Breast epithelium (tissue), 4 donors: ENCODE data around the gene RASEF. TPM values are rescaled to one million over a fixed set of nuclear protein-coding genes. Genes with fewer than 3 reads are reported as not detected.

Experiments
- DNase-seq, 2 donors: peaks; one replicate each; pipeline ENCODE4 v3.0.0-alpha.2; 2019; ENCODE audit warnings: low spot score in 2 of 2
- H3K27ac ChIP-seq, 2 donors: fragments of 200-600 bp; sonication (generic) in 1 of 2; one replicate each; pipeline ENCODE4 v1.5.1; 2016 to 2019; ENCODE audit warnings: mild to moderate bottlenecking in 1 of 2
- H3K27me3 ChIP-seq, 2 donors: fragments of 200-600 bp; sonication (generic) in 1 of 2; one replicate each; pipeline versions ENCODE4 v1.5.1 to v1.6.0; 2017 to 2019; ENCODE audit warnings: control low read depth in 1 of 2, mild to moderate bottlenecking in 1 of 2
- H3K36me3 ChIP-seq: fragments of 200-600 bp; one replicate; pipeline ENCODE4 v1.5.1; 2019
- H3K4me1 ChIP-seq, 2 donors: fragments of 200-600 bp; sonication (generic); one replicate each; pipeline ENCODE4 v1.5.1; 2016 to 2019; ENCODE audit warnings: control low read depth in 1 of 2
- H3K4me3 ChIP-seq, 3 donors: fragments of 200-600 bp; sonication (generic); 1 replicate in 2 of 3; 2 replicates in 1 of 3; pipeline ENCODE4 v1.5.1; 2016 to 2019; ENCODE audit warnings: mild to moderate bottlenecking in 3 of 3, moderate library complexity in 2 of 3
- H3K9me3 ChIP-seq, 2 donors: fragments of 200-600 bp; sonication (generic) in 1 of 2; one replicate each; pipeline ENCODE4 v1.5.1; 2016 to 2019; ENCODE audit warnings: control low read depth in 1 of 2
- POLR2A ChIP-seq: fragments of 450-650 bp; IDR thresholded peaks from one replicate; pipeline ENCODE4 v1.6.1; 2016; ENCODE audit warnings: antibody characterized with exemption, mild to moderate bottlenecking, moderate library complexity
- POLR2AphosphoS5 ChIP-seq, 3 donors: sonication (generic); formaldehyde crosslinking; IDR thresholded peaks; one replicate each; pipeline ENCODE4 v1.6.1; 2017; ENCODE audit warnings: antibody characterized with exemption in 3 of 3
- intact Hi-C: fragments of 100-400 bp; cut with DNase I; formaldehyde crosslinking; loops from one replicate; pipeline ENCODE4 v1.15.1; 2023; ENCODE audit warnings: low total_unique reads
- total RNA-seq, 3 donors: library from RNA; depleted of rRNA; stranded (reverse); fragments of >200 nt; gene quantifications; one replicate each; pipeline ENCODE4 v1.1.0, GENCODE V29; 2016
- TF ChIP-seq, protein P1 (sequence below), 3 donors: fragments of 450-650 bp; IDR thresholded peaks; one replicate each; pipeline ENCODE4 v1.5.1; 2016 to 2017; ENCODE audit warnings: antibody characterized with exemption in 3 of 3, mild to moderate bottlenecking in 3 of 3, moderate library complexity in 3 of 3

Gene RASEF
- total RNA-seq, 3 donors from 2014 or later, result 39.3 to 50.1 TPM; not detected in 1

DNA sequence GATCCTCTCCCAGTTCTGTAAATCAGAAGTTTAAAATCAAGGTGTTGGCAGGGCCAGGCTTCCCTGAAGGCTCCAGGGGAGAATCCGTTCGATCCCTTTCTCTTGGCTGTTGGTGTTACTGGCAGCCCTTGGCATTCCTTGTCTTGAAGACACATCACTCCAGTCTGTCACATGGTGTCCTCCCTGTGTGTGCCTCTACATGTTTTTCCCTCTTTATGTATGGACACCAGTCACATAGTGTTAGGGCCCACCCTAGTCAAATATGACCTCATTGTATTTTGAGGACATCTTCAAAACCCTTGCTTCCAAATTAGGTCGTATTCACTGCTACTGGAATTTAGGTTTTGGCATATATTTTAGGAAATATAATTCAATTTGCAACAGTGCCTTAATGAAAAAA is 94.6 kb downstream of the RASEF start:
- Histone ChIP-seq H3K27me3 (no peaks in the 10 kb centered on the region), H3K4me3 (no peak overlapping the region), H3K9me3 (peaks cover 0 to 5% of the 10 kb centered on the region in 2 donors), H3K27ac (no peak overlapping the region), H3K36me3 (no peaks in the 10 kb centered on the region), H3K4me1 (no peaks in the 10 kb centered on the region)
- intact Hi-C loops, result no loop called here
- TF ChIP-seq POLR2A (no peak), POLR2AphosphoS5 (IDR thresholded peaks at IDR 0.05) (no peak)
- TF ChIP-seq, protein P1, sequence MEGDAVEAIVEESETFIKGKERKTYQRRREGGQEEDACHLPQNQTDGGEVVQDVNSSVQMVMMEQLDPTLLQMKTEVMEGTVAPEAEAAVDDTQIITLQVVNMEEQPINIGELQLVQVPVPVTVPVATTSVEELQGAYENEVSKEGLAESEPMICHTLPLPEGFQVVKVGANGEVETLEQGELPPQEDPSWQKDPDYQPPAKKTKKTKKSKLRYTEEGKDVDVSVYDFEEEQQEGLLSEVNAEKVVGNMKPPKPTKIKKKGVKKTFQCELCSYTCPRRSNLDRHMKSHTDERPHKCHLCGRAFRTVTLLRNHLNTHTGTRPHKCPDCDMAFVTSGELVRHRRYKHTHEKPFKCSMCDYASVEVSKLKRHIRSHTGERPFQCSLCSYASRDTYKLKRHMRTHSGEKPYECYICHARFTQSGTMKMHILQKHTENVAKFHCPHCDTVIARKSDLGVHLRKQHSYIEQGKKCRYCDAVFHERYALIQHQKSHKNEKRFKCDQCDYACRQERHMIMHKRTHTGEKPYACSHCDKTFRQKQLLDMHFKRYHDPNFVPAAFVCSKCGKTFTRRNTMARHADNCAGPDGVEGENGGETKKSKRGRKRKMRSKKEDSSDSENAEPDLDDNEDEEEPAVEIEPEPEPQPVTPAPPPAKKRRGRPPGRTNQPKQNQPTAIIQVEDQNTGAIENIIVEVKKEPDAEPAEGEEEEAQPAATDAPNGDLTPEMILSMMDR (IDR thresholded peaks at IDR 0.05), result no peak
- DNase-seq, result no peak

- intact Hi-C loops, result no loop called here
- no peak overlapping the region for H3K4me3 ChIP-seq
- DNase-seq, result peak; percentile 59 to 80
Observed at GRCh38 chr9:82961504-82962125, 101.3 kb downstream of the RASEF start.

DNA sequence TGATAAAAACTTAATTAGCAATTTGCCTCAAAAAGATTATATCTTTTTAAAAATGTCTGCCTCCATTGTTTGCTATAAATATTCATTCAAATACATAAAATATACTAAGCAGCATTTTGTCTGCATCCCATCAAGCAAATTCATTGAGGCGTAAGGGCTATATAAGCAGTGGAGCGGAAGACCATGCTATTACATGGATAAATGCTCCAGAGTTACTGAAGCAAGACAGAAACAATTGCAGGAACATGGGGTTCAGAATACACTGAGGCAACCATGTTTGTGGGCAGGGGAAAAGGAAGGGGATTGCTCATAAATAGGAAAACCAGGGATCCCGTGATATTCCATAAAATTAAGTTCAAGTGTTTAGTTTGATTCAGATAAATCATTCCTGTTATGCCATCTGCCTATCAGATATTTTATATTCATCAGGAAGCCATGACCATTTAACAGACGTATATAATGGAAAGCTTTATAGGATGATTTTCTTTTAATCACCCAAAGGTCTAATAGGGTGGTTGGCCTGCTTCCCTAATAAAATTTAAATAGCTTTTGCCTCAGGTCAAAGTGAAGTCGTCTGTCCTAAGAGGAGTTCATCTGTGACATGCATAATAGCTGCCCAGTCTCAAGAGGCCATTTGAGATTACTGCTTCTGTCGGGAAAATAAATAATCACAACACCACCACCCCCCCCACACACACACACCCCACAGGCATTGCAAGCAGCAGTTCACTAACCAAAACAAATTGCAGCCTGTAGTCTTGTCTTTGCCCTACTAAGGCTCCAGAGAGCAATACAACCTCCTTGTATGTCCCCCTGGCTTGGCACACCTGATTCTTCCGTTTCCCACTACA is 105.2 kb downstream of the RASEF start:
- no peaks in the 10 kb centered on the region for H3K4me1 ChIP-seq
- intact Hi-C loops, result loop anchor here (10.0 kb wide), 1 partner anchor 873 kb away; no protein-coding TSS in a partner anchor
- no peak overlapping the region for H3K27ac ChIP-seq
- no peaks in the 10 kb centered on the region for H3K9me3 ChIP-seq
- H3K4me3 ChIP-seq, result no peak overlapping the region
- no peaks in the 10 kb centered on the region for H3K27me3 ChIP-seq
- no peaks in the 10 kb centered on the region for H3K36me3 ChIP-seq
- no peak for DNase-seq
- no peak for TF ChIP-seq POLR2AphosphoS5 (IDR thresholded peaks at IDR 0.05)
- no peak for TF ChIP-seq POLR2A
- TF ChIP-seq, protein P1 (IDR thresholded peaks at IDR 0.05), result no peak

More at GRCh38 chr9:82961504-82962125, 101.3 kb downstream of the RASEF start:
- Histone ChIP-seq H3K27ac (no peak overlapping the region), H3K9me3 (no peaks in the 10 kb centered on the region), H3K27me3 (no peaks in the 10 kb centered on the region), H3K4me1 (no peaks in the 10 kb centered on the region), H3K36me3 (no peaks in the 10 kb centered on the region)
- TF ChIP-seq POLR2A, result no peak
- TF ChIP-seq, protein P1 (IDR thresholded peaks at IDR 0.05), result peak; percentile 22 to 93 (median 74)

DNA sequence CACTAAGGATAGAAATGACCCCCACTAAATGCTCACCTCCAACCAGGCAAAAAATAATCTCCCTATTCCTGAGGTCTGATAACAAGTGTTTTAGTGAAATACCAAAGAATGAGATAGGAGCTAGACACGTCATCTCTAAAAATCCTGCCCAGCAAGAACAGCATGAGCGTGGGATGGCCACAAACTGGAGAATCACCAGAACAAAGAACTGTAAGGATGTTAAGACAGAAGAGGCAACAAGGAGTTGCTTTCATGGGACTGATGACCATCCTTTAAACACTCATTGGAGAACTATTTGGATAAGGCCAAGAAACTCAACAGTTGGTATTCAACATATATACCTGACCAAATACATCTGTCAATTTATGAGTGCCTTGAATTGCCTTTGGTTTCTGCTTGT is 113.7 kb downstream of the RASEF start:
- H3K27ac ChIP-seq, result no peak overlapping the region
- no peak for DNase-seq
- no peaks in the 10 kb centered on the region for H3K36me3 ChIP-seq
- intact Hi-C loops, result no loop called here
- no peak for TF ChIP-seq POLR2AphosphoS5 (IDR thresholded peaks at IDR 0.05)
- TF ChIP-seq POLR2A, result no peak
- TF ChIP-seq, protein P1 (IDR thresholded peaks at IDR 0.05), result no peak
- H3K9me3 ChIP-seq, result no peaks in the 10 kb centered on the region
- H3K4me3 ChIP-seq, result no peak overlapping the region
- no peaks in the 10 kb centered on the region for H3K27me3 ChIP-seq
- no peaks in the 10 kb centered on the region for H3K4me1 ChIP-seq

GRCh38 chr9:82940376-82940775 is 122.6 kb downstream of the RASEF start:
- no peak overlapping the region for H3K27ac ChIP-seq
- intact Hi-C loops, result no loop called here
- no peaks in the 10 kb centered on the region for H3K36me3 ChIP-seq
- H3K4me1 ChIP-seq, result no peaks in the 10 kb centered on the region
- no peak for DNase-seq
- no peak overlapping the region for H3K4me3 ChIP-seq
- no peak for TF ChIP-seq POLR2AphosphoS5 (IDR thresholded peaks at IDR 0.05)
- TF ChIP-seq, protein P1 (IDR thresholded peaks at IDR 0.05), result no peak
- no peaks in the 10 kb centered on the region for H3K9me3 ChIP-seq
- H3K27me3 ChIP-seq, result no peaks in the 10 kb centered on the region
